ENCODE measurements around the gene SRGAP3.

Gene SRGAP3

DNA sequence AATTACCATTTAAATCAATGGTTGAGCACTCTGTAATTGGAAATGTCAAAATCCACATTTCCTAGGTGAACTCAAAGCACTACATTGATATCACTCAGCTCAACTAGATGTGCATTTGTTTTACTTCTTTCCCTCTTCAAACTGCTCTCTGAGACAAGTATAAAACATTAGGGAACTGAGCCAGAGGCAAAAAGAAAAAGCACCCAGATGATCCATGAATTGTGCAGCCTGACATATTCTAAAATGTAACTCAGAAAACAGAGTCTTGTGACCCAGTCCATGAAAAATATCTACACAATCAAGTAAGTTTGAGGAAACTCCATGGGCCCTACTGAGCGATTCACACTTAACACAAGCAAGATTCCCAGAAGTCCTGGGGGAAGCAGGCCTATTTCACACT lies 9.8 kb downstream of the SRGAP3 start:
- H3K9me3 ChIP-seq (ENCODE audit: insufficient read depth, low read depth, low read length), result no peaks in the 10 kb centered on the region
- no peaks in the 10 kb centered on the region for H3K4me1 ChIP-seq (ENCODE audit: insufficient read depth, low read length)
- no peaks in the 10 kb centered on the region for H3K27me3 ChIP-seq (ENCODE audit: insufficient read depth, low read length)
- H3K4me3 ChIP-seq (ENCODE audit: low read length), result no peak overlapping the region
- no peak overlapping the region for H3K9ac ChIP-seq (ENCODE audit: low read depth, low read length)
- no peak overlapping the region for H3K27ac ChIP-seq (ENCODE audit: low read depth, low read length)
- whole genome bisulfite sequencing, result 93% methylated on average over 1 of the region's 1 CpG
- H3K36me3 ChIP-seq (ENCODE audit: insufficient read depth, low read length), result no peaks in the 10 kb centered on the region

DNA sequence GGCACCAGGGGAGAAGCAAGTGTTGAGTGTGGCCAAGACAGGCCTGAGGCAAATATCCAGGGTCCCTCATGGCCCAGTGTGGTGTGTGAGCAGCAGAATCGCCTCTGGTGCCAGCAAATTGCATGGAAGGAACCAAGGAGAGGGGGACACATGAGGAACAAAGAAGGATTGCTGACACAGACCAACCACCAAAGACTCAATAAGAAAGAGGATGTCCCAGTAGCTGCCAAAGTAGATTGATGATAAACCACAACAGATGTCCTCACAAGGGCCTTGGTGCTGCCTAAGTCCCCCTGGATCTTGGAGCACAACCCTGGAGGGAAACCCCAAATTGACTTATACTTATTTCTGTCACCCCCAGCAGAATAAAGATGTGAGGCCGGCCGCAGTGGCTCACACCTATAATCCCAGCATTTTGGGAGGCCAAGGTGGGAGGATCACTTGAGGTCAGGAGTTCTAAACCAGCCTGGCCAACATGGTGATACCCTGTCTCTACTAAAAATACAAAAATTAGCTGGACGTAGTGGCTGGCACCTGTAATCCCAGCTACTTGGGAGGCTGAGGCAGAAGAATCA lies 10.6 kb downstream of the SRGAP3 start:
- no peak overlapping the region for H3K4me3 ChIP-seq (ENCODE audit: low read length)
- no peaks in the 10 kb centered on the region for H3K4me1 ChIP-seq (ENCODE audit: insufficient read depth, low read length)
- no peaks in the 10 kb centered on the region for H3K27me3 ChIP-seq (ENCODE audit: insufficient read depth, low read length)
- 93% methylated on average over 4 of the region's 4 CpGs for WGBS
- H3K27ac ChIP-seq (ENCODE audit: low read depth, low read length), result no peak overlapping the region
- H3K36me3 ChIP-seq (ENCODE audit: insufficient read depth, low read length), result no peaks in the 10 kb centered on the region
- no peak overlapping the region for H3K9ac ChIP-seq (ENCODE audit: low read depth, low read length)
- no peaks in the 10 kb centered on the region for H3K9me3 ChIP-seq (ENCODE audit: insufficient read depth, low read depth, low read length)

DNA sequence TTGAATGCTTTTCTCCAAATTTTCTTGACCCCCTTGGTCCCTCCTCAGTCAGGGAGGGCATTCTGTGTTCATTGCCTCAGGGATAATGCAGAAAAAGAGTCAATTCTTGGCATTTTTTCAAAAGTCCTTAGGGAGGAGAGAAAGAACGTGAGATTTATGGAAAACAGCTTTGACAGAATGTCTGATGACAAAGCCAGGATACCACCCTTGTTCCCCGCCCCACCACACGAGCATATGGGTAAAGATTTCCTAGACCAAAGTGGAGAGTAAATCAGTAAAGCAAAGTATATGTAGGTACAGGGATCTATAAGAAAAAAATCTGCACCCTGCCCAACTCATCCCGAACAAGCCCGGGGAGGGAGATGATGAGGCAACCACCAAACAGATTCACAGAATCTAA lies 11.2 kb downstream of the SRGAP3 start:
- no peak overlapping the region for H3K9ac ChIP-seq (ENCODE audit: low read depth, low read length)
- H3K4me3 ChIP-seq (ENCODE audit: low read length), result no peak overlapping the region
- H3K27me3 ChIP-seq (ENCODE audit: insufficient read depth, low read length), result no peaks in the 10 kb centered on the region
- no peaks in the 10 kb centered on the region for H3K4me1 ChIP-seq (ENCODE audit: insufficient read depth, low read length)
- no peaks in the 10 kb centered on the region for H3K9me3 ChIP-seq (ENCODE audit: insufficient read depth, low read depth, low read length)
- H3K36me3 ChIP-seq (ENCODE audit: insufficient read depth, low read length), result no peaks in the 10 kb centered on the region
- H3K27ac ChIP-seq (ENCODE audit: low read depth, low read length), result no peak overlapping the region
- WGBS, result 90% methylated on average over 4 of the region's 5 CpGs

DNA sequence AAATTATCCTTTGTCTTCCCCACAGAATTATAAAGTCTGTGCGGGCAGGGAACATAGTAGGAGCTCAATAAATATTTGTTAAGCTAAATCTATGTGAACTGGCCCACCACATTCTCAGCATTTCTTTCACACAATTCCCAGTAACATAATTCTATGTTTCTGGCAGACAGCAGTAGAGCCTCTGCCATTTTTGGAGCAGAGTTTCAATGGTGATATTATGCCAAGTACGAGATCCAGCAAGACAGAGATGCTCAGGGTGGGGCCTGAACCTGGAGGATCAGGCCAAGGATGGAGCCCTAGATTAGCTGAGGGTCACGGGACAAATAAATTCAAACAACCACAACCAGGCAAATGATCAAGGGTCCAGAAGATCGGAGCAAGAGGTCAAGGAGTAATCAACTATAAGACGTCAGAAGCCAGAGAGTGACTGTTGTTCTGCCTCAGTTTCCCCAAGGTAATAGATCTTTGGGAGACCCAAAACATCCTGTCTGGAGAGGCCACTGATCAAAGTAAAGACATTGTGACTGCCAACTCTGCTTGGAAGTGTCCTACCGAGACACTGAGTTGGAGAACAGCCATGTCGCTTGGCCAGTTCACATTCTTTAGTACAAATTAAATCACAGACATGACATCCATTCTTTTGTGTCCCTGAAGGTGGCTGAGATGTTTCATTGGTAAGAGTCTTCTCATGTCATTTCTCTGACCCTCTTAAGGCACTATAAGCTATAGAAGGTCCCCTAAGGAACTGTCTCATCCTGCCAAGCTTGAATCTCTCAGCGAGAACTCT lies 15.4 kb downstream of the SRGAP3 start:
- Histone ChIP-seq H3K4me3 (ENCODE audit: low read length) (no peak overlapping the region), H3K9me3 (ENCODE audit: insufficient read depth, low read depth, low read length) (no peaks in the 10 kb centered on the region), H3K4me1 (ENCODE audit: insufficient read depth, low read length) (peaks cover 16% of the 10 kb centered on the region), H3K9ac (ENCODE audit: low read depth, low read length) (no peak overlapping the region), H3K27ac (ENCODE audit: low read depth, low read length) (no peak overlapping the region), H3K36me3 (ENCODE audit: insufficient read depth, low read length) (no peaks in the 10 kb centered on the region), H3K27me3 (ENCODE audit: insufficient read depth, low read length) (no peaks in the 10 kb centered on the region)
- WGBS, result 95% methylated on average over 8 of the region's 8 CpGs

DNA sequence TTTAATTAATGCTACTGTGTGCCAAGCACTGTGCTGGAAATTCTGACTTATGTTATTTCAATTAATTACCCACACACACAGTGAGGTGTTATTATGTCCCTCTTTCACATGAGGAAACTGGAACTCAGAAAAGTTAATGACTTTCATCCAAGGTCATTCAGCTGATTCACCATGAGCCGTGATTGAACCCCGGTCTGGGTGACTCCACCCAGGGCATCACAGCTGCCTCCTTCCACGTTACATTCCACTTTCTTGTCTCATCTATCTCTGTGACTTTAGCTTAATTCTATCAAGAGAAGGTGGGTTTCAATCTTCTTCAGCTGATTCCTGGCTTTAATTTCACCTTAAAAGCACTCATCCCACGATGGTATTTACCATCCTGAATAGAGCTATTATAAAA lies 16.3 kb downstream of the SRGAP3 start:
- WGBS, result 94% methylated on average over 4 of the region's 4 CpGs
- Histone ChIP-seq H3K4me3 (ENCODE audit: low read length) (no peak overlapping the region), H3K36me3 (ENCODE audit: insufficient read depth, low read length) (no peaks in the 10 kb centered on the region), H3K27me3 (ENCODE audit: insufficient read depth, low read length) (no peaks in the 10 kb centered on the region), H3K9me3 (ENCODE audit: insufficient read depth, low read depth, low read length) (no peaks in the 10 kb centered on the region), H3K9ac (ENCODE audit: low read depth, low read length) (no peak overlapping the region), H3K4me1 (ENCODE audit: insufficient read depth, low read length) (peaks cover 16% of the 10 kb centered on the region), H3K27ac (ENCODE audit: low read depth, low read length) (no peak overlapping the region)

DNA sequence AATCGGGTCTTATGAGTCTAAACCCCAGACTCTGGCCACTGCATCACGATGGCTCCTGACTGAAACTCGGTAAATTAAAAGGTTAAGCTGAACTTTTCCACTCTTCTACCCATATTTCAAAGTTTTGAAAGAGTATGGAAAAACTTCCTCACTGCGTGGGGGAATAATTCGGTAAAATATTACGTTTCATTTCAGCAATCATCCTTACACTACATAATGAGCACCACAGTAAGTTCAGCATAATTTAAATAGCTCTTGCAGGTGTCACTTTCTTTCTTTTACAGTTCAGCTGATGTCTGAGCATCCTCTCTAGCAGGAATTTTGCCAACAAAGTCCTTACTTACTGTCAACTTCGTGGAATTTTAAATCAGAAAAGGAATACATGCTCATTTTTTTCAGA lies 17.5 kb downstream of the SRGAP3 start:
- Histone ChIP-seq H3K9me3 (ENCODE audit: insufficient read depth, low read depth, low read length) (no peaks in the 10 kb centered on the region), H3K27me3 (ENCODE audit: insufficient read depth, low read length) (no peaks in the 10 kb centered on the region), H3K36me3 (ENCODE audit: insufficient read depth, low read length) (no peaks in the 10 kb centered on the region), H3K9ac (ENCODE audit: low read depth, low read length) (no peak overlapping the region), H3K27ac (ENCODE audit: low read depth, low read length) (no peak overlapping the region), H3K4me1 (ENCODE audit: insufficient read depth, low read length) (peaks cover 16% of the 10 kb centered on the region), H3K4me3 (ENCODE audit: low read length) (no peak overlapping the region)
- 93% methylated on average over 7 of the region's 7 CpGs for WGBS

DNA sequence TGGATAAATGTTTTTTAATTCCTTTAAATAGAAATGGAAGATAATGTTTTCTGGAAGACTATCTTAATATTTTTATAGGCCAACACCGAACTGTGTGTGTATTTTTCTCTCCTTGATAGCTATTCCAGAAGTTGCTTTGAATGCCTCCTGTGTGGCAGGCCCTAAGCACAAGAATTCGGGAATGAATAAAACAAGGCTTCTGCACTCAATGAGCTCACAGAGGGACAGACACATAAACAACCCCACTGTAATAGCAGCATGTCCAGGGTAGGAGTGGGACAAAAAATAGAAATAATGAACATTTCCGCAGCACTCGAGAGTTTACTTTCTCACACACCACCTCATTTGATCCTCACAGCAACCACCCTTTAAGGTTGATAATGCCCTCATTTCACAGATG lies 18.0 kb downstream of the SRGAP3 start:
- Histone ChIP-seq H3K4me1 (ENCODE audit: insufficient read depth, low read length) (peaks cover 20% of the 10 kb centered on the region), H3K9me3 (ENCODE audit: insufficient read depth, low read depth, low read length) (no peaks in the 10 kb centered on the region), H3K4me3 (ENCODE audit: low read length) (no peak overlapping the region), H3K36me3 (ENCODE audit: insufficient read depth, low read length) (no peaks in the 10 kb centered on the region), H3K9ac (ENCODE audit: low read depth, low read length) (no peak overlapping the region), H3K27ac (ENCODE audit: low read depth, low read length) (no peak overlapping the region), H3K27me3 (ENCODE audit: insufficient read depth, low read length) (no peaks in the 10 kb centered on the region)
- 93% methylated on average over 3 of the region's 4 CpGs for WGBS

DNA sequence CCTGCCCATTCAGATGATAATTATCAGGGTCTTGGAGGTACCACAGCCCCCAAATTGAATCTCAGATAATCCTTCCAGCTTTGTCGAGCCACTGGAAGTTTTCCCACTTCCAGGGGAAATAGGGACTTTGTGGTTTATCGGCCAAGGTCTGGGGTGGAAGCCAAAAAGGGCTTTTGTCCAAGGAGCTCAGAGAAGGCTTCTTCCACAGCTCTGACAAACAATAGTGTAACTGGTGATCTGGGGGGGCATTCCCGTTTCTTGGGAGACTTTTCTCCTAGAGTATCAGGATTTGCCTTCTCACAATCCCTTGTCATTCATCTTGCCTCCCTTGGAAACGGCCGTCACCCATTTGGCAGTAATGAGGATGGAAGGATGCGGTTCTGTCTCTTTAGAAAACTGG lies 18.4 kb downstream of the SRGAP3 start:
- H3K9me3 ChIP-seq (ENCODE audit: insufficient read depth, low read depth, low read length), result no peaks in the 10 kb centered on the region
- no peak overlapping the region for H3K4me3 ChIP-seq (ENCODE audit: low read length)
- H3K4me1 ChIP-seq (ENCODE audit: insufficient read depth, low read length), result peaks cover 24% of the 10 kb centered on the region
- no peak overlapping the region for H3K9ac ChIP-seq (ENCODE audit: low read depth, low read length)
- H3K36me3 ChIP-seq (ENCODE audit: insufficient read depth, low read length), result no peaks in the 10 kb centered on the region
- no peaks in the 10 kb centered on the region for H3K27me3 ChIP-seq (ENCODE audit: insufficient read depth, low read length)
- WGBS, result 83% methylated on average over 3 of the region's 6 CpGs
- no peak overlapping the region for H3K27ac ChIP-seq (ENCODE audit: low read depth, low read length)

DNA sequence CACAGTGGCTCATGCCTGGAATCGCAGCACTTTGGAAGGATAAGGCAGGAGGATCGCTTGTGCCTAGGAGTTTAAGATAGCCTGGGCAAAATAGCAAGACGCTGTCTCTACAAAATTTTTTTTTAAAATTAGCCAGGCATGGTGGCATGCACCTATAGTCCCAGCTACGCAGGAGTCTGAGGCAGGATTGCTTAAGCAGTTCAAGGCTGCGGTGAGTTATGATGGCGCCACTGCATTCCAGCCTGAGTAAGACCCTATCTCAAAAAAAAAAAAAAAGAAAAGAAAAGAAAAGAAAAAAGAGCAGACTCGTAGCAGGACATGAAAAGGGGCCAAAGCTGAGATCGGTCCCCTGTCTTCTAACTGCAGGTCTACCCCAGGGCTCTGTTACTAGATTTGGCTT lies 18.9 kb downstream of the SRGAP3 start:
- no peak overlapping the region for H3K27ac ChIP-seq (ENCODE audit: low read depth, low read length)
- no peak overlapping the region for H3K4me3 ChIP-seq (ENCODE audit: low read length)
- no peaks in the 10 kb centered on the region for H3K9me3 ChIP-seq (ENCODE audit: insufficient read depth, low read depth, low read length)
- 90% methylated on average over 8 of the region's 8 CpGs for WGBS
- H3K4me1 ChIP-seq (ENCODE audit: insufficient read depth, low read length), result peaks cover 27% of the 10 kb centered on the region
- H3K36me3 ChIP-seq (ENCODE audit: insufficient read depth, low read length), result no peaks in the 10 kb centered on the region
- H3K27me3 ChIP-seq (ENCODE audit: insufficient read depth, low read length), result no peaks in the 10 kb centered on the region
- H3K9ac ChIP-seq (ENCODE audit: low read depth, low read length), result no peak overlapping the region

DNA sequence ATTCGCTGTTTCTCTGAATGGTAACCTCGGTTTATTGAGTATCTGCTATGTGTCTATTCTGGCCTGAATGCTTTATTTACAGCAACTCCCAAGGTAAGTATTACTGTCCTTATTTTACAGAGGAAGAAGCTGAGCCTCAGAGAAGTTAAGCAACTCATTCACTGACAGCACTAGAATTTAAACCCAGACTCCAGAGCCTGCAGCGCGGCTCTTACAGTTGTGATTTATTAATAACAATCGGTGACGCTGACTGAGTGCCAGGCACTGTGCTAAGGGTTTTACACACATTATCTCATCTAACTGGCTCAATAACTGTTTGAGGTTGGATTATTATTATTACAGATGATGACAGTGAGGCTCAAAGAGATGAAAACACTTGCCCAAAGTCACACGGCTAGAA lies 19.6 kb downstream of the SRGAP3 start:
- H3K27me3 ChIP-seq (ENCODE audit: insufficient read depth, low read length), result no peaks in the 10 kb centered on the region
- no peak overlapping the region for H3K9ac ChIP-seq (ENCODE audit: low read depth, low read length)
- H3K27ac ChIP-seq (ENCODE audit: low read depth, low read length), result no peak overlapping the region
- peaks cover 34% of the 10 kb centered on the region for H3K4me1 ChIP-seq (ENCODE audit: insufficient read depth, low read length)
- H3K4me3 ChIP-seq (ENCODE audit: low read length), result no peak overlapping the region
- no peaks in the 10 kb centered on the region for H3K9me3 ChIP-seq (ENCODE audit: insufficient read depth, low read depth, low read length)
- 96% methylated on average over 7 of the region's 7 CpGs for WGBS
- no peaks in the 10 kb centered on the region for H3K36me3 ChIP-seq (ENCODE audit: insufficient read depth, low read length)

DNA sequence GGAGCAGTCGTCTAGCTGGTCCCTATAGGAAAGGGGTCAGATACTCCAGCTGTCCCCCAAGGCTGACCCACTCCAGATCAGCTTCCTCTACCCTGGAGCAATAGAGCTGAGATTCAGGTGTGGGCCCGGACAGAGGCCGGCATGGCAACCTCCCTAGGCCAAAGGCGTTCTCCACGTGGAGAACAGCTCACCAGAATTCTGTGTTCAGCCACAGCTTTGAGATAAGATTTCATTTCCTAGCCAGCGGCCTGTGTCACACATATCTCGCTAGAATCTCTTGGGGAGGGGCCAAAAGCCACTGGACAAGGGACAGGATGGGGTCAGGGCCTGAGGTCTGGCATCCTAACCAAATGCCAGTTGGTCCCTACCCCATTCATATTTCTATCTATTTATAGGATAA lies 20.1 kb downstream of the SRGAP3 start:
- WGBS, result 83% methylated on average over 7 of the region's 7 CpGs
- H3K9me3 ChIP-seq (ENCODE audit: insufficient read depth, low read depth, low read length), result no peaks in the 10 kb centered on the region
- H3K9ac ChIP-seq (ENCODE audit: low read depth, low read length), result no peak overlapping the region
- H3K4me1 ChIP-seq (ENCODE audit: insufficient read depth, low read length), result peaks cover 35% of the 10 kb centered on the region
- H3K36me3 ChIP-seq (ENCODE audit: insufficient read depth, low read length), result no peaks in the 10 kb centered on the region
- no peak overlapping the region for H3K4me3 ChIP-seq (ENCODE audit: low read length)
- no peaks in the 10 kb centered on the region for H3K27me3 ChIP-seq (ENCODE audit: insufficient read depth, low read length)
- H3K27ac ChIP-seq (ENCODE audit: low read depth, low read length), result no peak overlapping the region

DNA sequence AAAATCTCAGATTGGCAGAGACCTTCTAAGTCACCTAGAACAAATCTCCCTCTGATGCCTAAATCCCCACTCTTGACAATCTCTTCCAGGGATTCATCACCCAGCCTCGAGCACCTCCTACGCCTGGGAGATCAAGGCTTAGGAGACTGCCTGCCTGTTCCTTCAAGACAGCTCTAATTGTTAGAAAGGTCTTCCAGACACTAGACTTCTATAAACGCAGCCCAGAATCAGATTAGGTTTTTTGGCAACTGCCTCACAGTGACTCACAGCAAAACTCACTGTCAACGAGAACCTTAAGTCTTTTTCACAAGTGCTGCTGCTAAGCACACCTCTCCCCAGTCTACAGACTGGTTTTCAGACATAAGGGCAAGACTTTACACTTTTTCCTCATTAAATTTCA lies 23.1 kb downstream of the SRGAP3 start:
- Histone ChIP-seq H3K27me3 (ENCODE audit: insufficient read depth, low read length) (no peaks in the 10 kb centered on the region), H3K36me3 (ENCODE audit: insufficient read depth, low read length) (no peaks in the 10 kb centered on the region), H3K27ac (ENCODE audit: low read depth, low read length) (no peak overlapping the region), H3K4me1 (ENCODE audit: insufficient read depth, low read length) (peaks cover 27% of the 10 kb centered on the region), H3K9me3 (ENCODE audit: insufficient read depth, low read depth, low read length) (no peaks in the 10 kb centered on the region), H3K4me3 (ENCODE audit: low read length) (no peak overlapping the region), H3K9ac (ENCODE audit: low read depth, low read length) (no peak overlapping the region)
- WGBS, result 59% methylated on average over 4 of the region's 4 CpGs
